K562 (cell line): ENCODE results near the gene BSDC1. TPM values are rescaled to one million over a fixed set of nuclear protein-coding genes. Genes with fewer than 3 reads are reported as not detected.

Experiments used
- ELF1 ChIP-seq: fragments of 200-800 bp; sonication (Bioruptor generic); IDR thresholded peaks from 2 replicates; pipeline ENCODE4 v1.6.1; 2016; ENCODE audit warnings: missing genetic modification characterization, missing compliant biosample characterization
- ESRRA ChIP-seq: fragments of 450-650 bp; IDR thresholded peaks from 2 replicates; pipeline ENCODE4 v1.6.1; 2014; ENCODE audit warnings: low read depth, mild to moderate bottlenecking, moderate library complexity, borderline replicate concordance
- SMAD1 ChIP-seq: fragments of 150-350 bp; IDR thresholded peaks from 2 replicates; pipeline ENCODE4 v1.6.1; 2014; ENCODE audit warnings: low read length, low read depth; ENCODE audit not compliant: partially characterized antibody
- TRIM24 ChIP-seq, 2 experiments: fragments of 450-650 bp; IDR thresholded peaks; 2 replicates each; pipeline ENCODE4 v1.6.1; 2016
- YY1 ChIP-seq, 3 experiments: IDR thresholded peaks; 2 replicates each; pipeline ENCODE4 v1.6.1; 2011; ENCODE audit warnings: low read length in 2 of 3, mild to moderate bottlenecking in 2 of 3, moderate library complexity in 2 of 3, borderline replicate concordance in 1 of 3, control low read depth in 1 of 3, low read depth in 1 of 3; ENCODE audit not compliant: insufficient read depth in 3 of 3, insufficient replicate concordance in 2 of 3, control insufficient read depth in 1 of 3, insufficient read length in 1 of 3; ENCODE audit errors: extremely low read depth in 1 of 3
- ZFX ChIP-seq: sonication (generic); formaldehyde crosslinking; IDR thresholded peaks from 2 replicates; pipeline ENCODE4 v1.8.0; 2022; ENCODE audit warnings: mild to moderate bottlenecking, missing genetic modification reagents, moderate library complexity
- ZNF318 ChIP-seq, 2 experiments: fragments of 450-650 bp; IDR thresholded peaks; 2 replicates each; pipeline ENCODE4 v1.6.1; 2016; ENCODE audit warnings: mild to moderate bottlenecking in 2 of 2, borderline replicate concordance in 1 of 2, low read depth in 1 of 2, moderate library complexity in 1 of 2
- ZNF384 ChIP-seq: IDR thresholded peaks from 2 replicates; pipeline ENCODE4 v1.6.1; 2012; ENCODE audit warnings: low read depth, low read length, improper control_type of control experiment
- ZNF584 ChIP-seq: fragments of 200-800 bp; sonication (Bioruptor generic); IDR thresholded peaks from 2 replicates; pipeline ENCODE4 v1.6.1; 2016; ENCODE audit warnings: low read depth, mild to moderate bottlenecking, missing genetic modification characterization, missing compliant biosample characterization
- ZNF655 ChIP-seq: fragments of 250-450 bp; sonication (Bioruptor Pico); IDR thresholded peaks from 2 replicates; pipeline ENCODE4 v1.5.0; 2021
- polyA plus RNA-seq, 8 experiments: library from polyadenylated mRNA; depleted of rRNA in 4 of 8; stranded (reverse) in 5 of 8; unstranded in 3 of 8; fragments of >200 nt; fragmentation: Nextera tagmentation in 2 of 8; fragmentation: Illumina TruSeq in 1 of 8; extraction: Ambion mirVana in 2 of 8; extraction: Trizol in 1 of 8; gene quantifications; 2 replicates each; pipeline versions ENCODE4 v1.2.1 to v1.2.3, GENCODE V29; 2011 to 2014; ENCODE audit warnings: inconsistent platforms in 1 of 8, missing spikeins in 1 of 8
- total RNA-seq, 7 experiments: library from RNA; depleted of rRNA in 6 of 7; stranded (reverse); fragments of >200 nt in 6 of 7; fragmentation: Illumina TruSeq in 2 of 7; extraction: Trizol in 2 of 7; gene quantifications; 2 replicates each; pipeline versions ENCODE4 v1.2.1 to v1.2.3, GENCODE V29; 2011 to 2021; ENCODE audit warnings: low replicate concordance in 1 of 7
- TF ChIP-seq, protein P1 (sequence below): fragments of 200-400 bp; formaldehyde crosslinking; IDR thresholded peaks from 2 replicates; pipeline ENCODE4 v1.6.1; 2017; ENCODE audit warnings: mild to moderate bottlenecking, low read depth, low read length, moderate library complexity
- TF ChIP-seq, protein P2 (sequence below): IDR thresholded peaks from 2 replicates; pipeline ENCODE4 v1.6.1; 2014; ENCODE audit warnings: antibody characterized with exemption

Gene BSDC1
- total and polyA plus RNA-seq, 9 of the 15 experiments (the other 6 are each of a cell fraction or from before 2014, with no cell fraction given): 10.2 to 96.8 (median 73.1) TPM

GRCh38 chr1:32351399-32352238 is 42.6 kb downstream of the BSDC1 start (continued):
- TF ChIP-seq, protein P1, sequence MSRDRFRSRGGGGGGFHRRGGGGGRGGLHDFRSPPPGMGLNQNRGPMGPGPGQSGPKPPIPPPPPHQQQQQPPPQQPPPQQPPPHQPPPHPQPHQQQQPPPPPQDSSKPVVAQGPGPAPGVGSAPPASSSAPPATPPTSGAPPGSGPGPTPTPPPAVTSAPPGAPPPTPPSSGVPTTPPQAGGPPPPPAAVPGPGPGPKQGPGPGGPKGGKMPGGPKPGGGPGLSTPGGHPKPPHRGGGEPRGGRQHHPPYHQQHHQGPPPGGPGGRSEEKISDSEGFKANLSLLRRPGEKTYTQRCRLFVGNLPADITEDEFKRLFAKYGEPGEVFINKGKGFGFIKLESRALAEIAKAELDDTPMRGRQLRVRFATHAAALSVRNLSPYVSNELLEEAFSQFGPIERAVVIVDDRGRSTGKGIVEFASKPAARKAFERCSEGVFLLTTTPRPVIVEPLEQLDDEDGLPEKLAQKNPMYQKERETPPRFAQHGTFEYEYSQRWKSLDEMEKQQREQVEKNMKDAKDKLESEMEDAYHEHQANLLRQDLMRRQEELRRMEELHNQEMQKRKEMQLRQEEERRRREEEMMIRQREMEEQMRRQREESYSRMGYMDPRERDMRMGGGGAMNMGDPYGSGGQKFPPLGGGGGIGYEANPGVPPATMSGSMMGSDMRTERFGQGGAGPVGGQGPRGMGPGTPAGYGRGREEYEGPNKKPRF: no peak
- no peak for TF ChIP-seq SMAD1
- TF ChIP-seq ZNF318 (IDR thresholded peaks at IDR 0.05; ENCODE audit: borderline replicate concordance in 1 of 2, low read depth in 1 of 2): no peak
- TF ChIP-seq, protein P2, sequence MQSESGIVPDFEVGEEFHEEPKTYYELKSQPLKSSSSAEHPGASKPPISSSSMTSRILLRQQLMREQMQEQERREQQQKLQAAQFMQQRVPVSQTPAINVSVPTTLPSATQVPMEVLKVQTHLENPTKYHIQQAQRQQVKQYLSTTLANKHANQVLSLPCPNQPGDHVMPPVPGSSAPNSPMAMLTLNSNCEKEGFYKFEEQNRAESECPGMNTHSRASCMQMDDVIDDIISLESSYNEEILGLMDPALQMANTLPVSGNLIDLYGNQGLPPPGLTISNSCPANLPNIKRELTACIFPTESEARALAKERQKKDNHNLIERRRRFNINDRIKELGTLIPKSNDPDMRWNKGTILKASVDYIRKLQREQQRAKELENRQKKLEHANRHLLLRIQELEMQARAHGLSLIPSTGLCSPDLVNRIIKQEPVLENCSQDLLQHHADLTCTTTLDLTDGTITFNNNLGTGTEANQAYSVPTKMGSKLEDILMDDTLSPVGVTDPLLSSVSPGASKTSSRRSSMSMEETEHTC: peak; percentile 91
- peak; percentile 85; the same call in 1 of the 2 replicates for TF ChIP-seq ZNF584 (CRISPR knock-in tag)
- TF ChIP-seq ELF1 (tag): peak; percentile 50; the same call in 1 of the 2 replicates
- TF ChIP-seq YY1 (IDR thresholded peaks at IDR 0.05; ENCODE audit: borderline replicate concordance in 1 of 3, control insufficient read depth in 1 of 3, extremely low read depth in 1 of 3, insufficient read depth in 3 of 3, insufficient read length in 1 of 3, insufficient replicate concordance in 2 of 3, low read depth in 1 of 3, low read length in 2 of 3): peak in 1 of 3 experiments; percentile 32
- no peak for TF ChIP-seq TRIM24 (IDR thresholded peaks at IDR 0.05)
- TF ChIP-seq ZNF384: no peak
- no peak for TF ChIP-seq ZNF655 (CRISPR knock-in tag)
- peak; percentile 69; the same call in 1 of the 2 replicates for TF ChIP-seq ESRRA
- peak; percentile 83 for TF ChIP-seq ZFX
